PFSK-1 (cell line): ENCODE results near the gene OR9I1.

Source experiments
- POLR2AphosphoS5 ChIP-seq: IDR thresholded peaks from 2 replicates; pipeline ENCODE4 v1.6.1; 2012; ENCODE audit warnings: low read depth, mild to moderate bottlenecking, control low read depth, low read length, moderate library complexity
- SIN3A ChIP-seq: IDR thresholded peaks from 2 replicates; pipeline ENCODE4 v1.6.1; 2012; ENCODE audit warnings: mild to moderate bottlenecking, low read length, moderate library complexity, borderline replicate concordance; ENCODE audit not compliant: insufficient read depth
- TAF1 ChIP-seq: IDR thresholded peaks from 2 replicates; pipeline ENCODE4 v1.6.1; 2012; ENCODE audit warnings: low read length, control low read depth, borderline replicate concordance; ENCODE audit not compliant: insufficient read depth
- TF ChIP-seq, protein P1 (sequence below), 2 experiments: IDR thresholded peaks; 2 replicates each; pipeline versions ENCODE4 v1.6.1 to v1.8.0; 2011 to 2012; ENCODE audit warnings: low read depth in 2 of 2, low read length in 2 of 2, control low read depth in 1 of 2, inconsistent platforms in 1 of 2, mild to moderate bottlenecking in 1 of 2, moderate library complexity in 1 of 2; ENCODE audit not compliant: insufficient read depth in 1 of 2

DNA sequence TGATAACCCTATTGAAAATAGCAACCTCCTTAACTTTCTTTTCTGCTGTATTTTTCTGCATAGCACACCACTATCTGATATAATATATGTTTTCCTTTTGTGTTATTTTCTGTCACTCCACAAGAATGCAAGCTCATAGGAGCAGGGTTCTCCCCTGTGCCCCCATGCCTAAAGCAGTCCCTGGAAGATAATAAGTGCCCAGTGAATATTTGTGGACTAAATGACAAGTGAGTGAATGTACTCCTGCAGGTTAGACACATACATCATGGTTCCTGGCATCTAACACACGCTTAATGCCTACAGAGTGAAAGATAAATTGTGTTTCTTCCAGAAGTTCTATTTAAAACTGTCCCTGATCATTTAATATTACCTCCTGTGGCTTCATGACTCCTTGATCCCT is 39.7 kb upstream of the OR9I1 start:
- TF ChIP-seq, protein P1, sequence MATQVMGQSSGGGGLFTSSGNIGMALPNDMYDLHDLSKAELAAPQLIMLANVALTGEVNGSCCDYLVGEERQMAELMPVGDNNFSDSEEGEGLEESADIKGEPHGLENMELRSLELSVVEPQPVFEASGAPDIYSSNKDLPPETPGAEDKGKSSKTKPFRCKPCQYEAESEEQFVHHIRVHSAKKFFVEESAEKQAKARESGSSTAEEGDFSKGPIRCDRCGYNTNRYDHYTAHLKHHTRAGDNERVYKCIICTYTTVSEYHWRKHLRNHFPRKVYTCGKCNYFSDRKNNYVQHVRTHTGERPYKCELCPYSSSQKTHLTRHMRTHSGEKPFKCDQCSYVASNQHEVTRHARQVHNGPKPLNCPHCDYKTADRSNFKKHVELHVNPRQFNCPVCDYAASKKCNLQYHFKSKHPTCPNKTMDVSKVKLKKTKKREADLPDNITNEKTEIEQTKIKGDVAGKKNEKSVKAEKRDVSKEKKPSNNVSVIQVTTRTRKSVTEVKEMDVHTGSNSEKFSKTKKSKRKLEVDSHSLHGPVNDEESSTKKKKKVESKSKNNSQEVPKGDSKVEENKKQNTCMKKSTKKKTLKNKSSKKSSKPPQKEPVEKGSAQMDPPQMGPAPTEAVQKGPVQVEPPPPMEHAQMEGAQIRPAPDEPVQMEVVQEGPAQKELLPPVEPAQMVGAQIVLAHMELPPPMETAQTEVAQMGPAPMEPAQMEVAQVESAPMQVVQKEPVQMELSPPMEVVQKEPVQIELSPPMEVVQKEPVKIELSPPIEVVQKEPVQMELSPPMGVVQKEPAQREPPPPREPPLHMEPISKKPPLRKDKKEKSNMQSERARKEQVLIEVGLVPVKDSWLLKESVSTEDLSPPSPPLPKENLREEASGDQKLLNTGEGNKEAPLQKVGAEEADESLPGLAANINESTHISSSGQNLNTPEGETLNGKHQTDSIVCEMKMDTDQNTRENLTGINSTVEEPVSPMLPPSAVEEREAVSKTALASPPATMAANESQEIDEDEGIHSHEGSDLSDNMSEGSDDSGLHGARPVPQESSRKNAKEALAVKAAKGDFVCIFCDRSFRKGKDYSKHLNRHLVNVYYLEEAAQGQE (IDR thresholded peaks at IDR 0.05; ENCODE audit: insufficient read depth in 1 of 2, low read depth in 2 of 2, low read length in 2 of 2) = no peak
- TF ChIP-seq TAF1 (no peak), POLR2AphosphoS5 (no peak), SIN3A (no peak)
